K562 (cell line): ENCODE results near the gene TJP3. TPM values are rescaled to one million over a fixed set of nuclear protein-coding genes. Genes with fewer than 3 reads are reported as not detected.

Experiments
- ATF2 ChIP-seq: sonication (generic); formaldehyde crosslinking; IDR thresholded peaks from 2 replicates; pipeline ENCODE4 v1.8.1; 2022; ENCODE audit warnings: missing genetic modification reagents
- ATF4 ChIP-seq: fragments of 450-650 bp; formaldehyde crosslinking; IDR thresholded peaks from 2 replicates; pipeline ENCODE4 v1.4.0; 2022; ENCODE audit warnings: mild to moderate bottlenecking, moderate library complexity
- ETS1 ChIP-seq: conservative IDR thresholded peaks from 2 replicates; pipeline ENCODE4 v1.6.1; 2011; ENCODE audit warnings: low read depth, mild to moderate bottlenecking, low read length; ENCODE audit not compliant: control insufficient read depth
- HIVEP1 ChIP-seq: fragments of 250-450 bp; sonication (Bioruptor Pico); IDR thresholded peaks from 2 replicates; pipeline ENCODE4 v1.4.0; 2020; ENCODE audit warnings: mild to moderate bottlenecking
- KDM4B ChIP-seq, 2 experiments: fragments of 450-650 bp in 1 of 2; sonication (generic) in 1 of 2; IDR thresholded peaks; 2 replicates each; pipeline ENCODE4 v1.6.1; 2016 to 2017; ENCODE audit warnings: borderline replicate concordance in 2 of 2, antibody characterized with exemption in 1 of 2, low read depth in 1 of 2, mild to moderate bottlenecking in 1 of 2
- MTA1 ChIP-seq: fragments of 450-650 bp; IDR thresholded peaks from 2 replicates; pipeline ENCODE4 v1.6.1; 2017; ENCODE audit warnings: borderline replicate concordance
- POLR2AphosphoS2 ChIP-seq: IDR thresholded peaks from 2 replicates; pipeline ENCODE4 v1.6.1; 2012; ENCODE audit warnings: low read length, improper control_type of control experiment
- RBFOX2 ChIP-seq: fragments of 200-400 bp; formaldehyde crosslinking; IDR thresholded peaks from 2 replicates; pipeline ENCODE4 v1.6.1; 2017; ENCODE audit warnings: low read depth, mild to moderate bottlenecking, low read length, moderate library complexity
- REST ChIP-seq, 2 experiments: fragments of 450-650 bp; formaldehyde crosslinking in 1 of 2; IDR thresholded peaks; 2 replicates each; pipeline versions ENCODE4 v1.4.0 to v1.6.1; 2014 to 2020; ENCODE audit warnings: mild to moderate bottlenecking in 2 of 2, borderline replicate concordance in 1 of 2, low read depth in 1 of 2
- TBP ChIP-seq: optimal IDR thresholded peaks from 2 replicates; pipeline ENCODE3; 2011; ENCODE audit warnings: low read depth, low read length, improper control_type of control experiment
- ZNF584 ChIP-seq: fragments of 200-800 bp; sonication (Bioruptor generic); IDR thresholded peaks from 2 replicates; pipeline ENCODE4 v1.6.1; 2016; ENCODE audit warnings: low read depth, mild to moderate bottlenecking, missing genetic modification characterization, missing compliant biosample characterization
- ZNF766 ChIP-seq: fragments of 200-800 bp; sonication (Bioruptor generic); conservative IDR thresholded peaks from 2 replicates; pipeline ENCODE4 v1.6.1; 2016; ENCODE audit warnings: missing genetic modification characterization, missing compliant biosample characterization
- ZNF780A ChIP-seq: fragments of 250-450 bp; sonication (Bioruptor Pico); IDR thresholded peaks from 2 replicates; pipeline ENCODE4 v1.5.0; 2021; ENCODE audit warnings: mild to moderate bottlenecking
- polyA plus RNA-seq, 8 experiments: library from polyadenylated mRNA; depleted of rRNA in 4 of 8; stranded (reverse) in 5 of 8; unstranded in 3 of 8; fragments of >200 nt; fragmentation: Nextera tagmentation in 2 of 8; fragmentation: Illumina TruSeq in 1 of 8; extraction: Ambion mirVana in 2 of 8; extraction: Trizol in 1 of 8; gene quantifications; 2 replicates each; pipeline versions ENCODE4 v1.2.1 to v1.2.3, GENCODE V29; 2011 to 2014; ENCODE audit warnings: inconsistent platforms in 1 of 8, missing spikeins in 1 of 8
- total RNA-seq, 7 experiments: library from RNA; depleted of rRNA in 6 of 7; stranded (reverse); fragments of >200 nt in 6 of 7; fragmentation: Illumina TruSeq in 2 of 7; extraction: Trizol in 2 of 7; gene quantifications; 2 replicates each; pipeline versions ENCODE4 v1.2.1 to v1.2.3, GENCODE V29; 2011 to 2021; ENCODE audit warnings: low replicate concordance in 1 of 7

The TJP3 gene
- total and polyA plus RNA-seq, 9 of the 15 experiments (the other 6 are each of a cell fraction or from before 2014, with no cell fraction given): 0.11 to 2.4 (median 0.57) TPM; not detected in 1

GRCh38 chr19:3721131-3721886 lies 13.1 kb downstream of the TJP3 start (continued):
- TF ChIP-seq REST (IDR thresholded peaks at IDR 0.05; ENCODE audit: borderline replicate concordance): no peak; the same call in 1 of the 2 replicates
- TF ChIP-seq REST (CRISPR knock-in tag; IDR thresholded peaks at IDR 0.05; ENCODE audit: low read depth): no peak
- no peak for TF ChIP-seq ZNF584
- TF ChIP-seq ATF4 (CRISPR knock-in tag): no peak
- no peak; the same call in 1 of the 2 replicates for TF ChIP-seq ETS1
- no peak for TF ChIP-seq HIVEP1 (CRISPR knock-in tag)
- TF ChIP-seq MTA1: peak; percentile 79; the same call in 1 of the 2 replicates
- peak; percentile 42 for TF ChIP-seq TBP
- peak; percentile 96 for TF ChIP-seq ZNF766 (CRISPR knock-in tag)
- TF ChIP-seq ZNF780A (CRISPR knock-in tag): no peak
- TF ChIP-seq KDM4B (IDR thresholded peaks at IDR 0.05; ENCODE audit: borderline replicate concordance in 2 of 2, low read depth in 1 of 2): peak in 1 of 2 experiments; percentile 69; a peak in 1 of 4 replicates
- TF ChIP-seq RBFOX2: peak; percentile 39; the same call in 1 of the 2 replicates
- no peak for TF ChIP-seq ATF2 (CRISPR knock-in tag)
- TF ChIP-seq POLR2AphosphoS2: no peak
